Fibroblast of the conjunctiva (primary cell): Measurements from ENCODE around the gene SLC1A7.
A peak's percentile ranks its signal among the peaks of the same experiment; 100 is the strongest.

ENCODE experiments used
- DNase-seq: peaks from one replicate; pipeline ENCODE4 v3.0.0-alpha.2; 2010; ENCODE audit warnings: low read depth

SLC1A7 gene

DNA sequence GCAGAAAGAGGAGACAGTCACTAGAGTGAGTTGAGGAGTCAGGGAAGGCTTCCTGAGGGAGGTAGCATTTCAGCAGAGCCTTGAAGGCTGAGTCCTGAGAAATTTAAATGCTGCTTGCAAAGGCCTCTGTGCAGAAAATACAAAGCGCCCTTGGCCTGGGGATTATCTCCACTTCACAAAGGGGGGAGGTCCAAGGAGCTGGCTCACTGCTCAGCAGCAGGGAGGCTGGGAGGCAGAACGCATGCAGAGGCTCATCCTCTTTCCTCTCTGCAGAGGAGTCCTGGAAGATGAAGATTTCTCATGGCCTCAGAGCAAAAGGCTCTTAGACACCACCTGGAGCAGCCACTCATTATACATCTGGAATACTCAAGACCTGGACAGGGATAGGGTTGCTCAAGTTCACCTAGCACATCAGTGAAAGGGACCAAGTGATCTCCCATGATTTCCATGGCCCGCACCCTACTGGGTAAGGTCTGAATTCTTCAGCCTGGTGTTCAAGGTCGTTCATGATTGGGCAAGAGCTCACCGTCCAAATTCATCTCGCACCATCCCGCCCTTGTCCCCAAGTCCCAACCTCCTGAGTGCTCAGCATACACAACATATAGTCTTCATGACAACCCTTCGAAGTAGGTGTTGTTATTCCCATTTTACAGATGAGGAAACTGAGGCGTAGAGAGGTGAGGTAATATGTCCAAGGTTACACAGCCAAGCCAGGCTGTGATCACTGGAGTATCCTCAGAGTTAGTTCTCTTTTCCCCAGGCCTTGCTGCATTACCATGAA, 9.0 kb downstream of the SLC1A7 start:
- DNase-seq: no peak

DNA sequence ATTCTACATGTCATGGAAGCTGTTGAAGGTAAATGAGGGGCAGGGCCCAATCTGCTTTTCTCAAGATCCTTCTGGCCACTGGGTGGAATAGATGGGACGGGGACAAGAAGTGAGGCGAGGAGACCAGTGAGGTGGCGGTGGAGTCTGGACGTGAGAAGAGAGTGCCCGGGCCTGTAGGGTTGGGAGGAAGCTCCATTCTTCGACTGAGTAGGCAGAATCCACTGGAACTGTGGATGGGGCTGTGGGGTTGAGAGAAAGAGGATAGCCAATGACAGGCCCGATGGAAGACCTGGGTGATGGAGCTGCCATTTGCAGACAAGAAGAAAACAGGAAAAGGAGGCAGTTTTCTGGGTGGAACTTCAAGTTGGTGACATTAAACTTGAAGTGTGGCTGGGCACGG, 10.3 kb downstream of the SLC1A7 start:
- DNase-seq: no peak

DNA sequence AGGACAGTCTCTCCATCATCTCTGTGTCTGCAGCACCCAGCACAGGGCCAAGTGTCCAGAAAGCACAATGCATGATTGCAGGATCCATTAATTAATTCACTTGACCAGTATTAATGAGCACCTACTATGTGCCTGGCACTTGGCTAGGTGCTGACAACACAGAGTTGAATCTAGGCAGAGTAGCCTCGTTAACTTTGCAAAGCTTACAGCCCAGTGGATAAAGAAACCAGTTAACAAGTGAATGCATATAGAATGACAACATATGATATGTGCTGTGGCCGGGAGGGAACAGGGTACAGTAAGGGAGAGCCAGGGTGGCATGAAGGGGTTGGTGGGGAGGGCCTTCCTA, 10.9 kb downstream of the SLC1A7 start:
- DNase-seq: no peak

DNA sequence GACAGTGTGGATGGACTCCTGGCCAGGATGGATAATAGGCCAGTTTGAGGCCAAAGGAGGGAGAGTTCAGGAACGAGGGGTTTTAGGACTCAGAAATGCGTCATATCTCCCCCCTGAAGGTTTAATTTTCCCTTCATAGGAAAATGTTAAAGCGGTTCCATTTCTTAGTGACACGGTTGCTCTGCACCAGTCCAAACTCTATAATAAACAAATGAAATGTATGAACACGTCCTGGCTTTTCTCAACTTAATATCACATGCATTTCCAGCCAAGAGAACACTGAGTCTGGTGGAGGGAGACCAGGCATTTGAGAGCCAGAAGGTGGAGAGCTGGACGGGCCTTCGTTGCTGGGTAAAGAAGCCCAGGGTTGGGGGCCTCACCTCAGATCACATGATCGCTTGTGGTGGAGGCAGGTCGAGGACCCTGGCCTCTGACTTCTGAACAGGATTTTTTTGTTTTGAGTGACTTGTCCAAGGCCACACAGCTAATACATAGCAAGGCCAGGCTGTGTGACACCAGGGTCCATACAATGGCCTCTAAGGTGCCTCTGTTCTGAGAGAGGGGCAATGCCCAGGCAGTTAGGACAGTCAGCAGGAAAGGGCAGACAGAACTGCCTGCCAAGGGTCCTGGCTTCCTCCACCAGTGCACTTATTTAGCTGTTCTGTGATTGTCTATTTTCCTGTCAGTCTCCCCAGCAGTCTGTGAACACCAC, 11.4 kb downstream of the SLC1A7 start:
- DNase-seq: no peak

DNA sequence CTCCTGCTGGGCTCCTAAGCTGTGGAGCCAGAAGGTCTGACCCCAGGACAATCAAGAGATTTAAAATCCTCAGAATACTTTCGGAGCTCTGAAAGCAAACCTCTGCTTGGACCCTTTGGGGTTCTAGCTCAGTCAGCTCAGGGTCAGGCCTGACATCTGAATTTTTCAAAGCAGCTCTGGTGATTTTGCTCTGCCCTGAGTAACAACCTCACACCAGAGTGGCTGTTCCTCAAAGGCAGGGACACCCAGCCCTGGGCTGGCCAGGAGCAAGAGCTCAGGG, 11.9 kb downstream of the SLC1A7 start:
- DNase-seq: no peak

DNA sequence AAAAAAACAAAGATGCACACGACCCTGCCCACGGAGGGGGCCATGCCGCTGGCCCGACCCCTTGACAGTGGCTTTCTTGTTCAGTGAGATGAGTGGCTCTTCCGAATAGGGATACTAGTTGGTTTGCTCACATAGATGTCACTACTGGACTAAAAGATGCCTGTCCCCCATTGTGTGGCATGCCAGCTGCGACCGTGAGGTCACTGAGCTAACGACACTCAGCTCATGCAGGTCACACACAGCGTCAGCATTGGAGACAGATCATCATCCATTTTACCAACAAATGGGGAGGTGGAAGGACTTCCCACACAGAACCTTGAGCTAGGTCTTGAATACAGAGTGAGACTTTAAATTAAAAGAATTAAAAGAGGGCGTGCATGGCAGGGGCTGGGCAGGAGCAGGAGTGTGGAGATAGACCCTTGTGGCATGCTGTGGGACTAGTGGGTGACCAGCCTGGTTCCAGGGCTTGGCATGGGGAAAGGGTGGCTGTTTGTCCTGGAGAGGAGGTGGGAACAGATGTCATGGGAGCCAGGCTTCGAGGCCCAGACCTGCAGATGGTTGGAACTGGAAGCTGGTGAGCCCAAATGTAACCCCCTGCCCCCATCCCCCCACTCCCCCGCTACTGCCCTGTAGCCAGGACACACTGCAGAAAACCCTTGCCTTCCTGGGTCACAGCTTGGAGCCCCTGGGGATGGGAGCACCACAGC, 12.4 kb downstream of the SLC1A7 start:
- DNase-seq: no peak

DNA sequence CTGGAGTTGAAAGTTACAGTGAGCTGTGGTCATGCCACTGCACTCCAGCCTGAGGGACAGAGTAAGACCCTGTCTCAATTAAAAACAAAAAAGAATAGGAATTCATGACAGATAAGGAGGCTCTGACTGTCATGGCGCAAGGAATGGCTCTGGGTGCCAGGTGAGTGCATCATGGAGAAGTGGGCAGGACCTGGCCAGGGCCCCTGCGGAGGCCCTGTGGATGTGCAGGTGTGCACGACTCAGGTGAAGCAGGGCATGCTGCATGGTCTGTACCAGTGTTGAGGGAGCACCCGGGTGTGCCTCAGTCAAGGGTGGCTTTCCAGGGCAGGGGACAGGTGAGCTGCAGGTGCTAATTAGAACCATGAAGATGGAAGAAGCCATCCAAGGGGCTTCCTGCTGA, 14.0 kb downstream of the SLC1A7 start:
- DNase-seq: no peak

DNA sequence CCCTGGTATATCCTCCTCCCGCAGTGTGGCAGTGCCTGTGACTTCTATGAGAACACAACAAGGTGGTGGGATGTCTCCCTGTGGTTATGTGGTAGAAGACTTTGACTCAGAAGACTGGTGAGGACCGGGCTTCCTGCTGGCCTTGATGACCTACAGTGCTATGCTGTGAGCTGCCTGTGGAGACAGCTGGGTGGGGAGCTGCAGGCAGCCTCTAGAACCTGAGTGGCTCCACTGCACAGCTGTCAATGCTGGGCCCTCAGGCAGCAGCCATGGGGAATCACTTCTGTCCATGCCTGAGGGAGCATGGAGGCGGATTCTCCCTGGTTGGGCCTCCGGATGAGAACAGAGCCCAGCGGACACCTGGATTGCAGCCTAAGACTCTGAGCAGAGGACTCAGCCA, 14.9 kb downstream of the SLC1A7 start:
- DNase-seq: no peak

DNA sequence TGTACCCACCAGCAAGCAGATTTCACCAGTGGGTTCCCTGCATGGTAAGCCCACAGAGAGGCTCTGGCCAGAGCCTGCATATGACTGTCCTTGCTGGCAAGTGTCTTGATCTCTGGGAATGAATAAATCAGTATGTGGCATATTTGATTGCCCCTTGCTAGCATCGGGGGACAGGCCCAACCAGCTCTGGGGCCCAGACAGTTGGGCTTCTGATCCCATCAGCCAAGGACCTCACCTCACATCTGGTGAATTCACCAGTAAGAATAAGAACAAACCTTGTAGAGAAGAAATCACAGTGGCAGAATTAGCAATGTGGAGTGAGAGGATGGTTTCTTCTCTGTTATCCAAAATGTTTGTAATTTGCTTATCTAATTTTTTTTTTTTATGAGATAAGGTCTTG, 15.9 kb downstream of the SLC1A7 start:
- no peak for DNase-seq

DNA sequence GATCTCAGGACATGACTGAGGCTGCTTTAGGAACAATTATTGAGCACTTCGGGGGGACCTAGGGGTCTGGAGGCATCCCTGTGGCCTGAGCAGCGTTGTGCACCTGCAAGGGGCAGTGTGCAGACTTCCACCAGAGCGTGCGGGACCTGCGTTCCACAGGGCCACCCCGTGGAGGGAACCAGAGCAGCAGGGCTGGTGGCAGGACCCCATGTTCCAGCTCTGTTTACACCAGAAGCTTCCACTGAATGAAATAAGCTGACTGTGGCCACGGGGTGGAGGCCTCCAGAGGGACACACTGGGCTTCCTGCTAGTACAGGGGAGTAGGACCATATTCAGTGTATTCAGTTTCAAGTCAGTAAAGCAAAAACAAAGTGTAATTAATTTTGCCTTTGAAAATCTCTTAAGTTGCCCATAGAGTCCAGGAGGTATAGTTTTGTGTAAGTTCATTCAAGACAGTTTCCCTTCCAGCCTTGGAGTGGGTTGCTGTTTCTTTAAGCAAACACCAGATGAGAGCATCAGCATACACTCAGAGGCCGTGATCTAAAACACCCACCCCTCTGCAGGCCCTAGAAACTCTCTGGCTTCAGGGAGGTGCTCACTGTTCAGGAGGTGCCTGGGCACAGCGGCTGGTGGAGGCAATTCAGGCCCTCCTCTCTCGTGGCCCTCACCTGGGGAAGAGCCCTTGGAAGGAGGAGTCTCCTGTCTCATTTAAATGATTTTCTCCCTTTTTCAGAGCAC, 16.6 kb downstream of the SLC1A7 start:
- no peak for DNase-seq

DNA sequence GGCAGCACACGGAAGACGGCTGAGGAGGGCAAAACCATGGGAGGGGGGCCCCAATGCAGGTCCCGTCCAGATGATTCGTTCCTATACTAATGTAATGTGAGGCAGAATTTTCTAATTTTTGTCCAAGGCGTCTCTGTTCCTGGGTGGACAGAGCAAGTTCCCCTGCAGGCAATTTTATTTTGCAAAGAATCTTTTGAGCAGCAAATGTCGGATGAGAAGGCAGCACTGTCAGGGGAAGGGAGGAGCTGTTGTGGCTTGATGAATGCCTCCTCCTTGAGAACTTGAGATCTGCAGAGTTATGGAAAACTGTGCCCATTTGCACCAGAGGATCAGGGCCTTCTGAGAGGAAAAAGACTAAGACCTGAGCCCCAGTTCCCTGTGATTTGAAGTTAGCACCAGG, 17.3 kb downstream of the SLC1A7 start:
- DNase-seq: no peak

DNA sequence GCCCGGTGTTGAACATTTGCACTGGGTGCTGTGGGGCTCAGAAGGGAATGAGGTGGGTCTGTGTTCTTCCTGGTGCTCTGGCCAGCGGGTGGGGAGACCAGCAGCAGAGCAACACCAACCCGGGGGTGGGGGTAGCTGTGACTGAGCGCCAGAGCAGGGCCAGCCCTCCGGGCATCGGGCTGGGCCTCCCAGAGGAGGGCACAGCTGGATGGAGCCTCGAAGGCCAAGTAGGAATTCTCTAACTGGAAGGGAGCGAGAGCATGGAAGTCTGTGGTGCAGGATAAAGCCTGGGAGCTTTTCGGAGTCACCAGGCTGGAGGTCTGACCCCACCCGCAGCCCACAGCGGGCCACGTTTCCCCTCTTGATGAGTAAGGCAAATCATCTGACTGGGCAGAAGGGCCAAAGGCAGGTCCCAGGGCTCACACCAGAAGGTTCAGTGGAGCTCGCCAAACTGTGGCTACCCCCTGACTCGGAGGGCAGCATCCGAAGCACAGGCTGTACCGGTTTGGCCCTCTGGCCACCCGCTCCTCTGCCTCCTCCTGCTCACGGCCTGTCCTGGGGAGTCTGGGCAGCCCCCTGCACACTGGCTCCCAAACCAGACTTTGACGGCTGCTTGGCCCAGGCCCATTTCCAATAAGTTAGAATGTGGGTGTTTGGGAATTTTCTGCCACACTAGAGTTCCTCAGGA, 18.8 kb downstream of the SLC1A7 start:
- peak; percentile 54 for DNase-seq

DNA sequence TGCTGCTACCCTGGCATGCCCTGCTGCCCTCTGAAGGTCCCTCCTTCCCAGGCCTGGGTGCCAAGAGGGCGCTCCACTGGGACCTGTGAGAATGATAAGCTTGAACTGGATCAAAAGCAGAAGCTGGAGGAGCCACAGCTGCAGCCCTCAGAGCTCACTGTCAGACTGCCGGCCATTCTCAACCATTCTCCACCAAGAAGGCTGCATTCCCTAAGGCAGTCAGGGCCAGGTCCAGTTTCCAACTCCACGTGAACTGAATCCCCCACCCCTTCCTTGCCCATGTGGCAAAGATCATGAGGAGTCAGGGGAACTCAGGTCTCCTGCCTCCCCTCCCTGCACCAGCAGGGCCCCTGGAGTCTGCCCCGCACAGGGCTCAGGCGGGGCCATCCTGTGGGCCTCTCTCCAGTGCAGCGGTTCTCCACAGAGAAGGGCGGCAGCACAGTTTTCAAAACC, 19.5 kb downstream of the SLC1A7 start:
- DNase-seq: no peak

DNA sequence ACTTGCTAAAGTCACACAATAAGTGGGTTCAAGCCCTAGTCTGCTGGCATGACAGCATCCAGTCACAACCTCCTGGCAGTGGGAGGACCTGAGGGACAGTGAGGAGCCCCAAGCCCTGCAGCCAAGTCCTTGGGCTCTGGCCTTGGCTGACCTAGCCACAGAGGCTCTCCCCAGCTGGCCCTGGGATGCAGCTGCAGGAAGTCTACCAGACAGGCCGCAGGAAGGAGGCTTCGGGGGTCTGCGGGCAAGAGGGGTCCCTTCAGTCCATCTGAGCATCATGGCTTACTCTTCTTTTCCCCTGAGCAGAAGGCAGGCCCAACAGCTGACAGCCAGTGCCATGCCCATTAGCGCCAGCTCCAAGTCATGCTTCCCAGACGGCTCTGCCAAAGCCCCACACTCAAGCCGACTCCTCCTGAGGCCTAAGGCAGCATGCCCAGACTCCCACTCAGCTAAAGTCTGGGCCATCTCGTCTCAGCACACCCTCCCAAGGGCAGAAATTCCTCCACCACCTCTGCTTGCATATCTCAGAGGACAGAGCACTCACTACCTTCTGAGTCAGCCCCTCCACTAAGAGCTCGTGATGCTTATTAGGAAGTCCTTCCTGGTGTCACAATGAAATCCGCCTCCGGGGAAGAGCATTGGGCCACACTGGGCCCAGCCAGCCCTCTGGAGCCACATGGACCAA, 20.1 kb downstream of the SLC1A7 start:
- no peak for DNase-seq

DNA sequence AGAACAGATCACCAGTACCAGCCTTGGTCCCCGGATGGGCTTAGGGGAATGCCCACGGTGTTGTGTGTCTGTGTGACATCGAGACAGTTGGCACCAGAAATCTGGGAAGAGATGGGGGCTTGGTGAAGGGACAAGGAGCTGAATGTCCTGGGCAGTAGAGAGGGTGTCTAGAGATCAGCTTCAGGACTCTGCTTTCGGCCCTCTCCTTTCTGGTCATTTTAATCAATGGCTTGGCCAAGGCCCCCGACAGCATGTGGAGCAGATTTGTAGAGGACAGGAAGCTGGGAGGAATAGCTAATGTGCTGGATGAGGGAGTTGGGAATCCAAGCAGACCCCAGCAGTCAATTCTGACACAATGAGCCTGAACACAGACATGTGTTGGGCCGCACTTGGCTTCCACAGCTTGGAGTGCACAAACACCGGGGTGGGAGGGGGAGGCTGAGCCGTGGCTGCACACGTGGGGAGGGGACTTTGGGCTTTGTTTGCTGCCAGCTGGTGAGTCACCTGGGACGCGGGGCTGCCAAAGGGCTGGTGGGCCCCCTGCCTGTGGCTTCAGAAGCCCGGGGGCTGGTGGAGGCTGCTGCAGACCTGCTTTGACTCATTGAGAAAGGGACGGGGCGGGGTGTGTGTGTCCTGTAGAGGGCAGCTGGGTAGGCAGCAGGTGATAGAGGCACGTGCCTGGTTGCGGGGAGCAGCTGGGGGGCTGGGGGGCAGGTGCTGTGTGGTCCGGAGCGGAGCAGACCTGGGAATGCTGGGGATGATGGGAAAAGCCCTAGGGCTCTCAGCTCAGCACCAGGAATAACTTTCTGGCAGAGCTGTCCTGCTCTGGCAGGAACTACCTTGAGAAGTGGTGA, 20.9 kb downstream of the SLC1A7 start:
- peak; percentile 27 for DNase-seq

DNA sequence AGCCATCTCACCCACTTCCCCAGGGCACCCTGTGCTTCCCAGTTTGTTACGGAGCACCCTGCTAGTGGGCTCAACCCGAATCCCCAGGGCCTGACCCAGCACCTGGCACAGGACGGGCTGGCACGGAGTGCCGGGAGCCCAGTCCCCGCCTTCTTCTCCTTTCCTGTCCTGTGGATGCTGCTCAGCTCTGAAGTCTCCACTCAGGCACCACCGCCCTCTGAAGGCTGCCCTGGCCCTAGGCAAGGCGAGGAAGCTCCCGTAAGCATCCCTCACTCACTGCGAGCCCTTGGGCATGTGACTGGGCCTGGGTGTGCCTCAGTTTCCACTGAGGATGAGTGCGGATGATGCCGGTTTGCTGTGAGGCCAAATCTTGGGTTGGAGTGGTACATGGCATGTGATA, 21.8 kb downstream of the SLC1A7 start:
- DNase-seq: no peak

DNA sequence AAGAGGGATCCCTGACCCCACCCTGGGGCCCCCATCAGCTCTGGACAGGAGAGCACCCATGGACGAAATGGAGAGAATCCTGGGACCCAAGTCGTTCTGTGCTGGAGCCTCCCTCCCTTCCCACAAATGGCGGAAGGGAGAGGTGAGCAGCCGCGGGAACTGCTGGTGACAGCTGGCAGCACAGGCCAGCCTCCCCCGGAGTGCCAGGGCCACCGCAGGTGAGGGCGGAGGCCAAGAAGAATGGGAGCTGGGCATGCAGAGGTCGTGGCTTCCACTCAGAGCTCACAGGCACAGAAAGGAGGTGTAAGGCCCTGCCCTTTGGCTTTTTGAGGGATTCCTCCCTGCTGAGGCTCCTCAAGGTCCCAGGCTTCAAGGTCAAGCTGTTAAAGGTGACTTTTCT, 24.6 kb downstream of the SLC1A7 start:
- DNase-seq: no peak

DNA sequence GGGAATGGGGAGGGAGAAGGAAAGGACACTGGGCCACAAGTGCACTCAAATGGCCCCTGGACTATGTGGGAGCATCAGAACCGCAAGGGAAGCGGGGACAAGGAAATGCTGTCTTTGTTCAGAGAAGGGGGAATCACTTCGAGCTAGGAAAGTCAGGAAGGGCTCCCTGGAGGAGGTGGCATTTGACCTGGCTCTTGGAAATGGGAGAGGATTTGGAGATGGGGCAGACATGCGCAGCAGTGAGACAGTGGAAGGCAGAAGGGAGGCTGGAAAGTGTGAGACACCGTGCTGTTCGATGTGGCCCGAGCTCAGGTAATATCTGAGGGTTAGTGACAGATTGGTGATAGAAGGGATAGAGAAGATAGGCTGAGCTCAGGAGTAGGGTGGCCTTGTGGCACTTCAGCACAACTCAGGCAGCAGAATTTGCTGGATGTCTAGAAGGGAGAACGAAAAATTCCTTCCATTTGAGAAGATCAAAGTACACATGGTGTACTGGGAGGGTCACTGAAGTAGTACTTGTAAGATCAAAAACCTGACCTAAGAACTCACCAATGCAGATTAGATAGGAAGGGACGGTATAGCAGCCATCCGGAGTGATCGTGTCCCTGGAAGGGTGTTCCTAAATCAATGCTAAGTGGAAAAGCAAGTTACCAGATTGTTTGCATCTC, 25.4 kb downstream of the SLC1A7 start:
- DNase-seq: no peak

DNA sequence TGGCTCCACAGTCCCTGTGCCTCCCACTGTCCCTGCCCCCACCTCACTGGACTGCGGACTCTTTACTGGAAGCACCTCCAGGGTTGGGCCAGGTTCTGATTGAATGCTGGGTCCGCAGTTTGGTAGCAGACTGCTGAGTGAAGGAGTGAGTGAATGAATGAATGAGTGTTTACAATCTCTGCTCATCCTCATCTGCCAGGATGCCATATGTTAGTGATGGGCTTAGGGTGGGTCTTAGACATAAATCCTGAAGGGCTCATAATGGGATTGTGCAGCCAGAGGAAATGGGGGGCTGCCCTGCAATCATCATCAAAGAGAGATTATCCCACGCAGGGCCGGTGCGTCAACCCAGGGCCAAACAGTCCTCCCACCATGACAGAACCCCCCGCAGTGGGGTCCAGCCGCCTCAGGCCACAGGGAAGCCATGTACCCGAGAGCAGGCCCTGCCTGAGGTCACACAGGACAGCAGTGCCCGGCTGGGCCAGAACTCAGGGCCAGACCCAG, 26.1 kb downstream of the SLC1A7 start:
- DNase-seq: no peak
